ENCODE results near the gene CYP2W1.

The CYP2W1 gene

GRCh38 chr7:1024876-1025742 lies 42.1 kb downstream of the CYP2W1 start:
- ChIA-PET CTCF (interaction anchor here (0.7 to 1.1 kb wide), 3 partner anchors 31 to 449 kb away, joined by 4 read pairs; no protein-coding TSS in a partner anchor), POLR2A (no interaction called here)
- TF ChIP-seq ZNF274 (IDR thresholded peaks at IDR 0.05; ENCODE audit: low read length): no peak
- TF ChIP-seq ZNF274 (tag by site-specific recombination; IDR thresholded peaks at IDR 0.05; ENCODE audit: borderline replicate concordance): no peak
- TF ChIP-seq GLIS2 (tag by site-specific recombination; IDR thresholded peaks at IDR 0.05): 0 out of 2 replicates have a peak, but pooled peaks have one; percentile 15
- Histone ChIP-seq H3K4me3 (ENCODE audit: low read depth, low read length) (no peak overlapping the region), H3K27ac (ENCODE audit: extremely low read depth, low read depth, low read length) (no peak overlapping the region), H3K4me1 (ENCODE audit: control insufficient read depth, insufficient read depth, low read length) (peaks cover 10% of the 10 kb centered on the region; the same call in 1 of the 2 replicates), H3K9me3 (ENCODE audit: control insufficient read depth, insufficient read depth, low read depth, low read length) (no peaks in the 10 kb centered on the region), H3K36me3 (ENCODE audit: control insufficient read depth in 2 of 2, insufficient read depth in 1 of 2, low read length in 2 of 2) (peaks cover 0 to 18% of the 10 kb centered on the region in 2 experiments; a peak in 1 of 3 replicates)

- TF ChIP-seq ZFP69B (tag by site-specific recombination; IDR thresholded peaks at IDR 0.05): peak; percentile 71
- TF ChIP-seq SCRT2 (tag by site-specific recombination; IDR thresholded peaks at IDR 0.05): 0 out of 2 replicates have a peak, but pooled peaks have one; percentile 13
- TF ChIP-seq ZNF692 (tag by site-specific recombination; IDR thresholded peaks at IDR 0.05): peak; percentile 69
- no peak for TF ChIP-seq ZNF544 (tag by site-specific recombination; IDR thresholded peaks at IDR 0.05)
- ChIA-PET CTCF (interaction anchor here (0.8 to 1.7 kb wide), 4 partner anchors 32 to 151 kb away, joined by 4 to 14 read pairs (median 5); no protein-coding TSS in a partner anchor), POLR2A (no interaction called here)
- Histone ChIP-seq H3K36me3 (ENCODE audit: control insufficient read depth in 2 of 2, insufficient read depth in 1 of 2, low read length in 2 of 2) (peaks cover 0 to 18% of the 10 kb centered on the region in 2 experiments; a peak in 1 of 3 replicates), H3K4me1 (ENCODE audit: control insufficient read depth, insufficient read depth, low read length) (peaks cover 10% of the 10 kb centered on the region; the same call in 1 of the 2 replicates), H3K9me3 (ENCODE audit: control insufficient read depth, insufficient read depth, low read depth, low read length) (no peaks in the 10 kb centered on the region), H3K27ac (ENCODE audit: extremely low read depth, low read depth, low read length) (no peak overlapping the region), H3K4me3 (ENCODE audit: low read depth, low read length) (no peak overlapping the region)
These were observed 43.0 kb downstream of the CYP2W1 start for GRCh38 chr7:1025743-1026581.

GRCh38 chr7:1026721-1027161 lies 43.8 kb downstream of the CYP2W1 start:
- TF ChIP-seq ZSCAN4 (tag by site-specific recombination; IDR thresholded peaks at IDR 0.05) (no peak), ZNF692 (tag by site-specific recombination; IDR thresholded peaks at IDR 0.05) (no peak), GLI2 (tag by site-specific recombination; IDR thresholded peaks at IDR 0.05; ENCODE audit: borderline replicate concordance, low read depth) (no peak), ZNF266 (tag by site-specific recombination; IDR thresholded peaks at IDR 0.05; ENCODE audit: low read depth) (no peak), PRDM10 (tag by site-specific recombination; IDR thresholded peaks at IDR 0.05) (no peak), ZNF600 (tag by site-specific recombination; IDR thresholded peaks at IDR 0.05) (no peak), ZNF776 (tag by site-specific recombination; IDR thresholded peaks at IDR 0.05; ENCODE audit: borderline replicate concordance) (no peak), ZNF529 (tag by site-specific recombination; IDR thresholded peaks at IDR 0.05; ENCODE audit: insufficient replicate concordance) (no peak), ZNF521 (tag by site-specific recombination; IDR thresholded peaks at IDR 0.05) (no peak), ZNF248 (tag by site-specific recombination; IDR thresholded peaks at IDR 0.05) (no peak)
- ChIA-PET POLR2A (no interaction called here), CTCF (interaction anchor here (0.6 to 1.7 kb wide), 3 partner anchors 39 to 151 kb away, joined by 3 to 14 read pairs (median 6); no protein-coding TSS in a partner anchor)
- Histone ChIP-seq H3K36me3 (ENCODE audit: control insufficient read depth in 2 of 2, insufficient read depth in 1 of 2, low read length in 2 of 2) (peaks cover 0 to 18% of the 10 kb centered on the region in 2 experiments; a peak in 1 of 3 replicates), H3K4me3 (ENCODE audit: low read depth, low read length) (no peak overlapping the region; the same call in 1 of the 2 replicates), H3K9me3 (ENCODE audit: control insufficient read depth, insufficient read depth, low read depth, low read length) (no peaks in the 10 kb centered on the region), H3K27ac (ENCODE audit: extremely low read depth, low read depth, low read length) (no peak overlapping the region), H3K4me1 (ENCODE audit: control insufficient read depth, insufficient read depth, low read length) (peaks cover 10% of the 10 kb centered on the region; the same call in 1 of the 2 replicates)

Measured in HEK293 (cell line).